ENCODE measurements around the gene SKI.

The SKI gene

DNA sequence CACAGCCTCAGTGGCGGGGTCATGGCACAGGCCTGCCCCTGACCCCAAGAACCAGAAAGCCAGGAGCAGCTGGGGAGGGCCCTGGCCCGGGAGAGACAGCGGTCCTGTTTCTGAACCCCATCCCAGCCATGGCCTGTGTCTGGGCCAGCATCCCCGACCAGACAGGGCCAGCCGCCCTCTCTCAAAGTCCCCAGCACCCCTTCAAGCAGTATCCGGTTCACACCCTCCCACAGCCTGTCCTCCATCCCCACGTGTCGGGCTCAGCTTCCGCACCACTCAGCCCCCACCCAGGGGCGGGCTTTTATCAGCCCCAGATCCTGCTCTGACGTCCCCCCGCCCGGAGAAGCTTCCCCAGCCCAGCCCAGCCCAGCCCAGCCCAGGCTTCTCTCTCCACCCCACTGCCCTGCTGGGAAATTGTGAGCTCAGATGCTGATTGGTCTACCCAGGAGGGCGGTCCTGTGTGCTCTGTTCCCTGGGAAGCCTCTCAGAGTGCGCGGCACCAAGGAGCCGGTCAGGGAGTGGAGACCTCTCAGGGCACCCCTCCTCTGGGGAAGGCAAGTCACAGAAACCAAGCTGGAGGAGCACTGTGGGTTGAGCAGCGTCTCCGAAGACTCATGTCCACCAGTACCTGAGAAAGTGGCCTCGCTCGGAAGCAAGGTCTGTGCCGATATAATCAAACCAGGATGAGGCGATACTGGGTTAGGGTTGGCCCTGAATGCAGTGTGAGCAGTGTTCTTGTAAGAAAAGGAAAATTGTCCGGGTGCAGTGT, 28.9 kb upstream of the SKI start:
- ChIA-PET POLR2A (interaction anchor here (0.7 to 3.2 kb wide), 10 partner anchors 9 to 192 kb away, joined by 3 to 26 read pairs (median 4); partner anchors contain the start of genes MORN1, RER1 and SKI), CTCF (interaction anchor here (0.8 to 6.8 kb wide), 7 partner anchors 9 to 386 kb away, joined by 3 to 98 read pairs (median 4); no protein-coding TSS in a partner anchor)
- Histone ChIP-seq H3K4me3 (ENCODE audit: control insufficient read depth in 1 of 7, extremely low read depth in 1 of 7, insufficient read depth in 4 of 7, low read depth in 2 of 7, low read length in 6 of 7) (peak overlapping the region; percentile 32 to 85 (median 68)), H3K36me3 (ENCODE audit: control insufficient read depth in 4 of 4, insufficient read depth in 4 of 4, low read length in 3 of 4) (no peaks in the 10 kb centered on the region), H3K27me3 (replicated peaks in 2 of 5; ENCODE audit: control insufficient read depth in 4 of 5, insufficient read depth in 5 of 5, low read length in 4 of 5) (no peaks in the 10 kb centered on the region), H3K9me3 (ENCODE audit: control extremely low read depth in 1 of 5, control insufficient read depth in 4 of 5, insufficient read depth in 2 of 5, low read depth in 1 of 5, low read length in 4 of 5) (no peaks in the 10 kb centered on the region), H3K27ac (ENCODE audit: insufficient read depth in 1 of 2, low read depth in 1 of 2, low read length in 2 of 2, poor library complexity in 1 of 2, severe bottlenecking in 2 of 2) (peak overlapping the region; percentile 54 to 76), H3K4me1 (ENCODE audit: control extremely low read depth in 1 of 4, control insufficient read depth in 4 of 4, insufficient read depth in 4 of 4, low read length in 3 of 4) (peaks cover 0 to 41% (median 35%) of the 10 kb centered on the region in 4 experiments)
- DNase-seq: peak; percentile 83 to 92 (median 90)
- 15% methylated on average over 20 of the region's 24 CpGs for WGBS (ENCODE audit: insufficient coverage)

DNA sequence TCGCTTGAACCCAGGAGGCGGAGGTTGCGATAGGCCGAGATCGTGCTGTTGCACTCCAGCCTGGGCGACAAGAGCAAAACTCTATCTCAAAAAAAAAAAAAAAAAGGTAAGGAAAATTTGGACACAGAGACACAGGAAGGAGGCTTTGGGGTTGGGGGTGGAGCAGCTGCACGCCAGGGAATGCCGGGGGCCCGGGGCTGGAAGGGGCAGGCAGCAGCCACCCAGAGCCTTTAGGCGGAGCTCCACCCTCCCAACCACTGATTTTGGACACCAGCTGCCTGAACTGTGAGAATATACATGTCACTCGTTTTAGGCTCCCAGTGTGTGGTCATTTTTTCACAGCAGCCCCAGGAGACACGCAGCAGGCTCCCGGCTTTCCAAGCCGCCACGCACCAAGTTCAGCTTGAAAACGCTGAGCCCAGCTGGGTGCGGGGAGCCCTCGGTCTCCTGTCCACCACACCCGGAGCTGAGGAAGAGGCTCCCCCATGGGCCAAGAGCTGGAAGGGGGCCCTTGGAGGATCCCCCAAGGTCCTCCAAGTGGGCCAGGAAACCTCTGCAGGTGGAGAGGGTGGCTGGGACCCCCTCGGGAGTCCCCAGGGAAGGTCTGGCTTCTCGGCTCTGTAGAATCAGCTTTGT, 27.7 kb upstream of the SKI start:
- H3K9me3 ChIP-seq (ENCODE audit: control extremely low read depth in 1 of 5, control insufficient read depth in 4 of 5, insufficient read depth in 2 of 5, low read depth in 1 of 5, low read length in 4 of 5): no peaks in the 10 kb centered on the region
- no peaks in the 10 kb centered on the region for H3K27me3 ChIP-seq (replicated peaks in 2 of 5; ENCODE audit: control insufficient read depth in 4 of 5, insufficient read depth in 5 of 5, low read length in 4 of 5)
- H3K4me1 ChIP-seq (ENCODE audit: control extremely low read depth in 1 of 4, control insufficient read depth in 4 of 4, insufficient read depth in 4 of 4, low read length in 3 of 4): peaks cover 0 to 43% (median 36%) of the 10 kb centered on the region in 4 experiments
- H3K36me3 ChIP-seq (ENCODE audit: control insufficient read depth in 4 of 4, insufficient read depth in 4 of 4, low read length in 3 of 4): no peaks in the 10 kb centered on the region
- WGBS (ENCODE audit: insufficient coverage): 95% methylated on average over 15 of the region's 21 CpGs
- DNase-seq: no peak
- POLR2A ChIA-PET: interaction anchor here (1.8 to 3.2 kb wide), 2 partner anchors 29 to 191 kb away, joined by 11 to 26 read pairs; partner anchors contain the start of genes MORN1, RER1 and SKI
- no peak overlapping the region for H3K27ac ChIP-seq (ENCODE audit: insufficient read depth in 1 of 2, low read depth in 1 of 2, low read length in 2 of 2, poor library complexity in 1 of 2, severe bottlenecking in 2 of 2)
- CTCF ChIA-PET: interaction anchor here (0.6 to 6.8 kb wide), 7 partner anchors 8 to 193 kb away, joined by 3 to 98 read pairs (median 4); no protein-coding TSS in a partner anchor
- no peak overlapping the region for H3K4me3 ChIP-seq (ENCODE audit: control insufficient read depth in 1 of 7, extremely low read depth in 1 of 7, insufficient read depth in 4 of 7, low read depth in 2 of 7, low read length in 6 of 7)

DNA sequence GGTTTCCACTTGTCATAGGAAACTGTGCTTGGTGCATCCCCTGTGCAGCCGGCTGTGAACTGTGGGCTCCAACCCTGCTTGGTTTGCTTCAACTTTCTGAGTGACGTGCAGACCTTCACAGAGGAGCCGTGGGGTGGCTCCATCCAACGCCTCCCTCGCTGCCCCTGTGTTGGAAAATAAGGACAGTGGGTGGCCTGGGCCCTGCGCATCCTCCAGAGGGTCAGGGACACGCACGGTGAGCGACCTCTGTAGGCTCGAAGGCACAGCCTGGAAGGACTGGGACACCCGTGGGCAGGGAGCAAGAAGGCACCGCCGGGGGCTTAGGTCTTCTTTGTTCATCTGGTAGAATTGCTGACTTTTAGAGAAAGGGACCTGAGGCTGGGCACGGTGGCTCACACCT, 27.1 kb upstream of the SKI start:
- H3K27ac ChIP-seq (ENCODE audit: insufficient read depth in 1 of 2, low read depth in 1 of 2, low read length in 2 of 2, poor library complexity in 1 of 2, severe bottlenecking in 2 of 2): no peak overlapping the region
- DNase-seq: no peak
- WGBS (ENCODE audit: insufficient coverage): over 99% methylated on average over 14 of the region's 14 CpGs
- H3K27me3 ChIP-seq (replicated peaks in 2 of 5; ENCODE audit: control insufficient read depth in 4 of 5, insufficient read depth in 5 of 5, low read length in 4 of 5): no peaks in the 10 kb centered on the region
- no peaks in the 10 kb centered on the region for H3K9me3 ChIP-seq (ENCODE audit: control extremely low read depth in 1 of 5, control insufficient read depth in 4 of 5, insufficient read depth in 2 of 5, low read depth in 1 of 5, low read length in 4 of 5)
- H3K36me3 ChIP-seq (ENCODE audit: control insufficient read depth in 4 of 4, insufficient read depth in 4 of 4, low read length in 3 of 4): no peaks in the 10 kb centered on the region
- H3K4me3 ChIP-seq (ENCODE audit: control insufficient read depth in 1 of 7, extremely low read depth in 1 of 7, insufficient read depth in 4 of 7, low read depth in 2 of 7, low read length in 6 of 7): no peak overlapping the region
- ChIA-PET CTCF (interaction anchor here (1.1 to 6.8 kb wide), 2 partner anchors 33 to 181 kb away, joined by 3 to 98 read pairs; no protein-coding TSS in a partner anchor), POLR2A (interaction anchor here (3.2 kb wide), 1 partner anchor 28 kb away, joined by 26 read pairs; the partner anchor contains the start of gene SKI)
- H3K4me1 ChIP-seq (ENCODE audit: control extremely low read depth in 1 of 4, control insufficient read depth in 4 of 4, insufficient read depth in 4 of 4, low read length in 3 of 4): peaks cover 0 to 43% (median 36%) of the 10 kb centered on the region in 4 experiments

DNA sequence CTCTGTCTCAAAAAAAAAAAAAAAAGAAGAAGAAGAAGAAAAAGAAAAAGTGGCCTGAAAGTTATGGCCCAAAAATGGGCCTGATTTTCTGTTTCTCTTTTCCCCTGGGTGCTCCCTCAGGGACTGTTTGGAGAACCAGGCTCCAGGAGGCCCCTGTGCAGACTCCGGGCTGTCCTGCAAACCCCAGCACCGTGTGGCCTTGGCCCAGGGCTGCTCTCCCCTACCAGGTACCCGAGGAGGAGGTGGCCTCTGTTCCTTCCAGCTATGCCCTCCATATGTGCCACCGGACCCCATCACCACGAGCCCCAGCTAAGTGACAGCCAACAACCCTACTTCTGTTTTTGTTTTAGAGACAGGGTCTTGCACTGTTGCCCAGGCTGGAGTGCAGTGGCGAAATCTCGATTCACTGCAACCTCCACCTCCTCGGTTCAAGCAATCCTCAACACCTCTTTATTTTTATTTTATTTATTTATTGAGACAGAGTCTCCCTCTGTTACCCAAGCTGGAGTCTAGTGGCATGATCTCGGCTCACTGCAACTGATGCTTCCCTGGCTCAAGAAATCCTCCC, 26.0 kb upstream of the SKI start:
- ChIA-PET POLR2A (no interaction called here), CTCF (interaction anchor here (1.0 to 4.2 kb wide), 3 partner anchors 22 to 50 kb away, joined by 3 to 21 read pairs (median 3); no protein-coding TSS in a partner anchor)
- Histone ChIP-seq H3K9me3 (ENCODE audit: control extremely low read depth in 1 of 5, control insufficient read depth in 4 of 5, insufficient read depth in 2 of 5, low read depth in 1 of 5, low read length in 4 of 5) (no peaks in the 10 kb centered on the region), H3K27me3 (replicated peaks in 2 of 5; ENCODE audit: control insufficient read depth in 4 of 5, insufficient read depth in 5 of 5, low read length in 4 of 5) (no peaks in the 10 kb centered on the region), H3K4me1 (ENCODE audit: control extremely low read depth in 1 of 4, control insufficient read depth in 4 of 4, insufficient read depth in 4 of 4, low read length in 3 of 4) (peaks cover 0 to 42% (median 37%) of the 10 kb centered on the region in 4 experiments), H3K36me3 (ENCODE audit: control insufficient read depth in 4 of 4, insufficient read depth in 4 of 4, low read length in 3 of 4) (no peaks in the 10 kb centered on the region), H3K27ac (ENCODE audit: insufficient read depth in 1 of 2, low read depth in 1 of 2, low read length in 2 of 2, poor library complexity in 1 of 2, severe bottlenecking in 2 of 2) (no peak overlapping the region), H3K4me3 (ENCODE audit: control insufficient read depth in 1 of 7, extremely low read depth in 1 of 7, insufficient read depth in 4 of 7, low read depth in 2 of 7, low read length in 6 of 7) (no peak overlapping the region)
- 93% methylated on average over 5 of the region's 9 CpGs for WGBS (ENCODE audit: insufficient coverage)
- DNase-seq: no peak

DNA sequence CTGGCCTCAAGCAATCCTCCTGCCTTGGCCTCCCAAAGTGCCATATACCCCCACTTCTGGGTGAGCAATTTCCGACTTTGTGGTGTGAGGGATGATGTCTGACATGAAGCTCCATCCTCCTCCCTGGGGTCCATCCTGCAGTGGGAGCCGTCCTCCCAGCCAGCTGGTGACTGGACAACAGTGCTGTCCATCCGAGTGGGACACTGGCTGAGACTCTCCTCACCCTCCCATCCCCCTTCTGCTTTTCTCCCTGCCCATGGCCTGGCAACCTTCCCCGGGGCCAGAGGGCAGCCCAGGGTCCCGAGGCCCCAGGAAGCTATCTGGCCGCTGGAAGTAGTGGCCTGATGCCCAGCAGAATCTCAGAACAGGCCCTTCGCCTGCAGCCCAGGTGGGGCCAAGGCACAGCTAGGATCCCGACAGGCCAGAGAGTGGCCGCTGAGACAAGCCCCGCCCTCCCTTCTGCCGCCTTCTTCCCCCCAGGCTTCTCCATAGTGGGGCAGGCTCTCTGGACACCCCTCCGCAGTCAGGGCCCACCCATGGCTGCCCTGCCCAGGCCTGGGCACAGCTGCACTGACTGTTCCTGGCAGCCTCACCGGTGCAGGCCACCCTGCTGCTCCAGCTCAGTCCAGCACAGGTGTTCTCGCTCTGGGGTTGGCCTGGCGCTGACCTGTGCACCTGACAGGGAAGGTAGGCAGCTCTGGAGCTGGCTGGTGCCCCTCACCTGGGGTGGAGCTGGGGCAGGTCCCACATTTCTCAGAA, 25.1 kb upstream of the SKI start:
- CTCF ChIA-PET: interaction anchor here (1.0 to 4.2 kb wide), 6 partner anchors 8 to 49 kb away, joined by 3 to 21 read pairs (median 4); partner anchors contain the start of gene FAAP20
- POLR2A ChIA-PET: interaction anchor here (0.8 kb wide), 2 partner anchors 179 to 188 kb away, joined by 3 read pairs; partner anchors contain the start of genes MORN1 and RER1
- H3K27ac ChIP-seq (ENCODE audit: insufficient read depth in 1 of 2, low read depth in 1 of 2, low read length in 2 of 2, poor library complexity in 1 of 2, severe bottlenecking in 2 of 2): no peak overlapping the region
- WGBS (ENCODE audit: insufficient coverage): 96% methylated on average over 12 of the region's 15 CpGs
- no peak for DNase-seq
- H3K9me3 ChIP-seq (ENCODE audit: control extremely low read depth in 1 of 5, control insufficient read depth in 4 of 5, insufficient read depth in 2 of 5, low read depth in 1 of 5, low read length in 4 of 5): no peaks in the 10 kb centered on the region
- no peak overlapping the region for H3K4me3 ChIP-seq (ENCODE audit: control insufficient read depth in 1 of 7, extremely low read depth in 1 of 7, insufficient read depth in 4 of 7, low read depth in 2 of 7, low read length in 6 of 7)
- H3K4me1 ChIP-seq (ENCODE audit: control extremely low read depth in 1 of 4, control insufficient read depth in 4 of 4, insufficient read depth in 4 of 4, low read length in 3 of 4): peaks cover 0 to 42% (median 37%) of the 10 kb centered on the region in 4 experiments
- no peaks in the 10 kb centered on the region for H3K36me3 ChIP-seq (ENCODE audit: control insufficient read depth in 4 of 4, insufficient read depth in 4 of 4, low read length in 3 of 4)
- H3K27me3 ChIP-seq (replicated peaks in 2 of 5; ENCODE audit: control insufficient read depth in 4 of 5, insufficient read depth in 5 of 5, low read length in 4 of 5): no peaks in the 10 kb centered on the region

GRCh38 chr1:2203671-2204414, 24.3 kb upstream of the SKI start:
- Histone ChIP-seq H3K36me3 (ENCODE audit: control insufficient read depth in 4 of 4, insufficient read depth in 4 of 4, low read length in 3 of 4) (no peaks in the 10 kb centered on the region), H3K9me3 (ENCODE audit: control extremely low read depth in 1 of 5, control insufficient read depth in 4 of 5, insufficient read depth in 2 of 5, low read depth in 1 of 5, low read length in 4 of 5) (no peaks in the 10 kb centered on the region), H3K27ac (ENCODE audit: insufficient read depth in 1 of 2, low read depth in 1 of 2, low read length in 2 of 2, poor library complexity in 1 of 2, severe bottlenecking in 2 of 2) (no peak overlapping the region), H3K27me3 (replicated peaks in 2 of 5; ENCODE audit: control insufficient read depth in 4 of 5, insufficient read depth in 5 of 5, low read length in 4 of 5) (no peaks in the 10 kb centered on the region), H3K4me1 (ENCODE audit: control extremely low read depth in 1 of 4, control insufficient read depth in 4 of 4, insufficient read depth in 4 of 4, low read length in 3 of 4) (peaks cover 0 to 39% (median 31%) of the 10 kb centered on the region in 4 experiments), H3K4me3 (ENCODE audit: control insufficient read depth in 1 of 7, extremely low read depth in 1 of 7, insufficient read depth in 4 of 7, low read depth in 2 of 7, low read length in 6 of 7) (peak overlapping the region in 5 of 7 experiments; percentile 42 to 74 (median 68))
- whole genome bisulfite sequencing (ENCODE audit: insufficient coverage): 84% methylated on average over 25 of the region's 25 CpGs
- CTCF ChIA-PET: interaction anchor here (1.0 to 4.2 kb wide), 5 partner anchors 9 to 108 kb away, joined by 3 to 21 read pairs (median 4); partner anchors contain the start of gene FAAP20
- no peak for DNase-seq
- POLR2A ChIA-PET: interaction anchor here (2.4 kb wide), 1 partner anchor 24 kb away, joined by 9 read pairs; no protein-coding TSS in a partner anchor
